HepG2 (cell line): ENCODE results near the gene NSMCE1.

ENCODE experiments used
- BHLHE40 ChIP-seq: IDR thresholded peaks from 2 replicates; pipeline ENCODE4 v1.6.1; 2011; ENCODE audit warnings: low read length, improper control_type of control experiment
- CEBPZ ChIP-seq: IDR thresholded peaks from 2 replicates; pipeline ENCODE4 v1.6.1; 2012; ENCODE audit warnings: low read length, improper control_type of control experiment
- IRF2 ChIP-seq: IDR thresholded peaks from 2 replicates; pipeline ENCODE4 v1.6.1; 2018; ENCODE audit warnings: missing genetic modification reagents, missing compliant biosample characterization
- YY1 ChIP-seq: IDR thresholded peaks from 2 replicates; pipeline ENCODE4 v1.6.1; 2011; ENCODE audit warnings: low read length, low read depth, moderate library complexity, mild to moderate bottlenecking; ENCODE audit not compliant: insufficient read depth, insufficient replicate concordance
- ZNF788 ChIP-seq: sonication (generic); formaldehyde crosslinking; IDR thresholded peaks from 2 replicates; pipeline ENCODE4 v1.5.0; 2020; ENCODE audit warnings: mild to moderate bottlenecking, missing genetic modification reagents, borderline replicate concordance

- TF ChIP-seq BHLHE40 (no peak), IRF2 (CRISPR knock-in tag) (no peak), ZNF788 (no peak), YY1 (no peak), CEBPZ (no peak)
Measured at GRCh38 chr16:27240948-27241531, 27.5 kb downstream of the NSMCE1 start.
